ENCODE data around the gene CUBN.

DNA sequence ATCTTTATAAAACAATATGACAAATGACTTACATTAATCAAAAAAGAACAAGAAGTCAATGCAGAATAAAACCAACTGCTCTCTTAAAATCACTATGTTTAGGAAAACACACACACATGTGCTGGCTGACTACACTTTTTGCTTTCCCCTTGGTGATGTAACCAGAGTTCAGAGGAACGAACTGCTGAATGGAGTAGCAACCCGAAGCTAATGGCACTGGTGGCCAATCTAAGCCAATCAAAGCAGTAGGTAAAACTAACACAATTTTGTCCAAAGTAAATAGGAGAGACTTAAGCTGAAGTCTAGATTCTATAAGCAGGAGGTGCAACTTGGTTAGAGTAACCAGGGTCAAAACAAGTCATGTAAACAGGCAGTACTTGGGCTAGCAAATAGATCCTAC is 33.2 kb upstream of the CUBN start:
- TF ChIP-seq POLR2A (IDR thresholded peaks at IDR 0.05; ENCODE audit: extremely low read depth, insufficient read length), result no peak
- TF ChIP-seq CTCF (IDR thresholded peaks at IDR 0.05; ENCODE audit: low read depth, low read length), result no peak
- no peak for TF ChIP-seq MYC (IDR thresholded peaks at IDR 0.05; ENCODE audit: low read depth, low read length)
- TF ChIP-seq, protein P1, sequence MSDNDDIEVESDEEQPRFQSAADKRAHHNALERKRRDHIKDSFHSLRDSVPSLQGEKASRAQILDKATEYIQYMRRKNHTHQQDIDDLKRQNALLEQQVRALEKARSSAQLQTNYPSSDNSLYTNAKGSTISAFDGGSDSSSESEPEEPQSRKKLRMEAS (IDR thresholded peaks at IDR 0.05; ENCODE audit: low read depth, low read length), result no peak
